HFF-Myc (cell line): Measurements from ENCODE around the gene MSMP.

Source experiments
- DNase-seq: peaks from one replicate; pipeline ENCODE4 v3.0.0-alpha.2; 2011; ENCODE audit warnings: low read depth; ENCODE audit errors: extremely low read depth
- H3K4me3 ChIP-seq: replicated peaks from 2 replicates; pipeline ENCODE4 v1.5.1; 2011; ENCODE audit warnings: low read depth, mild to moderate bottlenecking, control low read depth, low read length
- CTCF ChIP-seq: IDR thresholded peaks from 2 replicates; pipeline ENCODE4 v1.5.1; 2012; ENCODE audit warnings: mild to moderate bottlenecking, low read depth, low read length, control low read depth; ENCODE audit errors: missing control alignments

The MSMP gene

GRCh38 chr9:35755071-35755470, 995 bp upstream of the MSMP start:
- H3K4me3 ChIP-seq, result no peak overlapping the region
- DNase-seq, result no peak
- no peak for TF ChIP-seq CTCF

- no peak for TF ChIP-seq CTCF
Measured at GRCh38 chr9:35753466-35753865, 610 bp downstream of the MSMP start.

GRCh38 chr9:35750256-35750531, 3.9 kb downstream of the MSMP start:
- DNase-seq, result no peak
- peak overlapping the region; percentile 93 for H3K4me3 ChIP-seq
- TF ChIP-seq CTCF, result no peak

More at GRCh38 chr9:35753466-35753865, 610 bp downstream of the MSMP start:
- no peak overlapping the region for H3K4me3 ChIP-seq
- DNase-seq, result no peak

- DNase-seq, result no peak
Measured at GRCh38 chr9:35749515-35750255, 4.4 kb downstream of the MSMP start.

GRCh38 chr9:35748858-35749514, 5.1 kb downstream of the MSMP start, which contains the start of the genes GBA2 and RGP1:
Gene GBA2, minus strand, starts transcription at chr9:35749228. Its CDS starts 524 bp downstream, at chr9:35748704.
Gene RGP1, plus strand, starts transcription at chr9:35749287. Its CDS starts 469 bp downstream, at chr9:35749756.
- no peak for TF ChIP-seq CTCF
- H3K4me3 ChIP-seq, result peak within 1 kb of the TSS; percentile 93
- no peak for DNase-seq

More at GRCh38 chr9:35749515-35750255, 4.4 kb downstream of the MSMP start:
- peak overlapping the region; percentile 93 for H3K4me3 ChIP-seq
- TF ChIP-seq CTCF, result no peak

- no peak for TF ChIP-seq CTCF
- H3K4me3 ChIP-seq, result peak overlapping the region; percentile 93
- no peak for DNase-seq
Measured at GRCh38 chr9:35748242-35748857, 5.7 kb downstream of the MSMP start.
